Vagina (tissue), 2 donors: Measurements from ENCODE around the gene BTAF1. TPM values are rescaled to one million over a fixed set of nuclear protein-coding genes. Genes with fewer than 3 reads are reported as not detected.

Experiments used
- DNase-seq, 2 donors: peaks; one replicate each; pipeline ENCODE4 v3.0.0-alpha.2; 2017; ENCODE audit errors: extremely low spot score in 2 of 2
- H3K27ac ChIP-seq: fragments of 200-600 bp; sonication (generic); one replicate; pipeline ENCODE4 v1.5.1; 2019
- H3K27me3 ChIP-seq: fragments of 200-600 bp; sonication (generic); one replicate; pipeline ENCODE4 v1.5.1; 2019
- H3K36me3 ChIP-seq, 2 donors: fragments of 200-600 bp; sonication (generic); one replicate each; pipeline ENCODE4 v1.5.1; 2017 to 2019
- H3K4me1 ChIP-seq: fragments of 200-600 bp; sonication (generic); one replicate; pipeline ENCODE4 v1.5.1; 2019
- H3K4me3 ChIP-seq, 2 donors: fragments of 200-600 bp; sonication (generic); 1 replicate in 1 of 2; 2 replicates in 1 of 2; pipeline ENCODE4 v1.5.1; 2016 to 2019
- H3K9me3 ChIP-seq: fragments of 200-600 bp; sonication (generic); one replicate; pipeline ENCODE4 v1.5.1; 2019
- CTCF ChIP-seq, 3 experiments: fragments of 450-650 bp in 2 of 3; fragments of 200-600 bp in 1 of 3; sonication (generic) in 1 of 3; IDR thresholded peaks; one replicate each; pipeline ENCODE4 v1.5.1; 2017 to 2019; ENCODE audit warnings: antibody characterized with exemption in 3 of 3, mild to moderate bottlenecking in 2 of 3, moderate library complexity in 2 of 3
- POLR2A ChIP-seq, 2 donors: fragments of 450-650 bp; IDR thresholded peaks; one replicate each; pipeline ENCODE4 v1.6.1; 2017; ENCODE audit warnings: antibody characterized with exemption in 2 of 2, mild to moderate bottlenecking in 2 of 2, moderate library complexity in 2 of 2
- POLR2AphosphoS5 ChIP-seq, 2 donors: sonication (generic); formaldehyde crosslinking; IDR thresholded peaks; one replicate each; pipeline ENCODE4 v1.9.0; 2017; ENCODE audit warnings: antibody characterized with exemption in 2 of 2, mild to moderate bottlenecking in 2 of 2, low read depth in 1 of 2; ENCODE audit not compliant: insufficient read depth in 1 of 2
- intact Hi-C: fragments of 100-400 bp; cut with DNase I; formaldehyde crosslinking; loops from one replicate; pipeline ENCODE4 v1.15.1; 2023
- total RNA-seq: library from RNA; depleted of rRNA; stranded (reverse); fragments of >200 nt; gene quantifications from one replicate; pipeline ENCODE4 v1.2.3, GENCODE V29; 2016

Gene BTAF1
- total RNA-seq, 1 donor from 2014 or later: 41.0 TPM

- Histone ChIP-seq H3K4me3 (peak within 1 kb of the TSS; percentile 58 to 65), H3K9me3 (no peaks in the 10 kb centered on the region), H3K27me3 (no peaks in the 10 kb centered on the region), H3K4me1 (peaks cover 23% of the 10 kb centered on the region), H3K36me3 (no peaks in the 10 kb centered on the region), H3K27ac (peak within 1 kb of the TSS; percentile 64)
- intact Hi-C loops: no loop called here
- TF ChIP-seq POLR2A (IDR thresholded peaks at IDR 0.05) (no peak), POLR2AphosphoS5 (IDR thresholded peaks at IDR 0.05; ENCODE audit: insufficient read depth in 1 of 2, low read depth in 1 of 2) (no peak), CTCF (IDR thresholded peaks at IDR 0.05) (no peak)
- DNase-seq: no peak
Observed at GRCh38 chr10:91909117-91909677, 14.4 kb upstream of the BTAF1 start, which contains the start of gene FGFBP3. FGFBP3 (minus strand) TSS chr10:91909486; CDS start chr10:91908969, 517 bp downstream.

- Histone ChIP-seq H3K27ac (no peak overlapping the region), H3K9me3 (no peaks in the 10 kb centered on the region), H3K27me3 (no peaks in the 10 kb centered on the region), H3K4me1 (peaks cover 23% of the 10 kb centered on the region), H3K4me3 (no peak overlapping the region), H3K36me3 (no peaks in the 10 kb centered on the region)
- no peak for DNase-seq
- TF ChIP-seq CTCF (IDR thresholded peaks at IDR 0.05) (no peak), POLR2A (IDR thresholded peaks at IDR 0.05) (no peak)
- intact Hi-C loops: no loop called here
Observed at GRCh38 chr10:91910467-91910866, 13.1 kb upstream of the BTAF1 start.

GRCh38 chr10:91919651-91920050 lies 3.9 kb upstream of the BTAF1 start:
- H3K36me3 ChIP-seq: no peaks in the 10 kb centered on the region
- H3K27me3 ChIP-seq: no peaks in the 10 kb centered on the region
- H3K4me3 ChIP-seq: no peak overlapping the region
- H3K9me3 ChIP-seq: no peaks in the 10 kb centered on the region
- intact Hi-C loops: no loop called here
- peaks cover 4% of the 10 kb centered on the region for H3K4me1 ChIP-seq
- no peak overlapping the region for H3K27ac ChIP-seq
- no peak for DNase-seq
- TF ChIP-seq CTCF (IDR thresholded peaks at IDR 0.05): no peak
- no peak for TF ChIP-seq POLR2AphosphoS5 (IDR thresholded peaks at IDR 0.05; ENCODE audit: insufficient read depth in 1 of 2, low read depth in 1 of 2)
- no peak for TF ChIP-seq POLR2A (IDR thresholded peaks at IDR 0.05)

GRCh38 chr10:91924212-91925021 lies 847 bp downstream of the BTAF1 start:
- no peak for TF ChIP-seq POLR2AphosphoS5 (IDR thresholded peaks at IDR 0.05; ENCODE audit: insufficient read depth in 1 of 2, low read depth in 1 of 2)
- TF ChIP-seq POLR2A (IDR thresholded peaks at IDR 0.05): no peak
- no peak for TF ChIP-seq CTCF (IDR thresholded peaks at IDR 0.05)
- Histone ChIP-seq H3K9me3 (no peaks in the 10 kb centered on the region), H3K4me3 (peak overlapping the region; percentile 79 to 93), H3K36me3 (no peaks in the 10 kb centered on the region), H3K27ac (peak overlapping the region; percentile 96), H3K4me1 (peaks cover 22% of the 10 kb centered on the region), H3K27me3 (no peaks in the 10 kb centered on the region)
- intact Hi-C loops: no loop called here
- DNase-seq: no peak

GRCh38 chr10:91925022-91925320 lies 1.4 kb downstream of the BTAF1 start:
- H3K4me1 ChIP-seq: peaks cover 22% of the 10 kb centered on the region
- H3K27ac ChIP-seq: no peak overlapping the region
- DNase-seq: no peak
- H3K4me3 ChIP-seq: peak overlapping the region; percentile 79 to 93
- H3K36me3 ChIP-seq: no peaks in the 10 kb centered on the region
- intact Hi-C loops: no loop called here
- no peaks in the 10 kb centered on the region for H3K9me3 ChIP-seq
- TF ChIP-seq CTCF (IDR thresholded peaks at IDR 0.05): no peak
- no peak for TF ChIP-seq POLR2AphosphoS5 (IDR thresholded peaks at IDR 0.05; ENCODE audit: insufficient read depth in 1 of 2, low read depth in 1 of 2)
- TF ChIP-seq POLR2A (IDR thresholded peaks at IDR 0.05): no peak
- no peaks in the 10 kb centered on the region for H3K27me3 ChIP-seq
